GM19328 (cell line): Measurements from ENCODE around the gene LIMA1.
"Not testable (repeated sequence)": the region's sequence is repeated elsewhere in the genome, so short reads cannot be mapped to it uniquely, and the experiment has no call there.

ENCODE experiments used
- ATAC-seq: cut with Tn5 transposase; IDR thresholded peaks from one replicate; pipeline ENCODE4 v1.9.1; 2021; ENCODE audit warnings: mild to moderate bottlenecking, moderate library complexity; ENCODE audit not compliant: unreplicated experiment

Gene LIMA1

DNA sequence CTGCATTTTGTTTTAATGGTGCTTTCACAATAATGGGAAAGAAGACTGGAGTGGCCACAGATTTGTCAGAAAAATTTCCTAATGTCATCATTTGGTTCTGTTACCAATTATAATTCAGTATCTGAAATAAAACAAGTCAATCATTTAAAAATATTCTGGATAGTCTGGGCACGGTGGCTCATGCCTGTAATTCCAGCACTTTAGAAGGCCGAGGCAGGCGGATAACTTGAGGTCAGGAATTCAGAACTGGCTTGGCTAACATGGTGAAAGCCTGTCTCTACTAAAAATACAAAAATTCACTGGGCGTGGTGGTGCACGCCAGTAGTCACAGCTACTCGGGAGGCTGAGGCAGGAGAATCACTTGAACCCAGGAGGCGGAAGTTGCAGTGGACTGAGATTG is 4.0 kb upstream of the LIMA1 start:
- no peak for ATAC-seq

DNA sequence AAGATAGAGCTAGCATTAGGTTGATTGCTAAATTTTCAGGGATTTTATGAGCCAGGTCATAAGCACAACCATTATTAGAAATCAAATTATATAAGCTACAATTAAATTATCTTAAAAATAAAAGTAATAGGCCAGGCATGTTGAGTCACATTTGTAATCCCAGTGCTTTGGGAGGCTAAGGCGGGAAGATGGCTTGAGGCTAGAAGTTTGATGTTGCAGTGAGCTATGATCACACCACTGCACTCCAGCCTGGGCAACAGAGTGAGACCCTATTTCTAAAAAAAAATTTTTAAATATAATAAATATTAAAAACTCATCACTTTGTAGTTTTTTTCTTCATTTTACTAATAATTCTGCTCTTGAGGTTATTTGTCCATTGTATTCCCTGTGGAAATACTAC is 1.9 kb upstream of the LIMA1 start:
- no peak for ATAC-seq

DNA sequence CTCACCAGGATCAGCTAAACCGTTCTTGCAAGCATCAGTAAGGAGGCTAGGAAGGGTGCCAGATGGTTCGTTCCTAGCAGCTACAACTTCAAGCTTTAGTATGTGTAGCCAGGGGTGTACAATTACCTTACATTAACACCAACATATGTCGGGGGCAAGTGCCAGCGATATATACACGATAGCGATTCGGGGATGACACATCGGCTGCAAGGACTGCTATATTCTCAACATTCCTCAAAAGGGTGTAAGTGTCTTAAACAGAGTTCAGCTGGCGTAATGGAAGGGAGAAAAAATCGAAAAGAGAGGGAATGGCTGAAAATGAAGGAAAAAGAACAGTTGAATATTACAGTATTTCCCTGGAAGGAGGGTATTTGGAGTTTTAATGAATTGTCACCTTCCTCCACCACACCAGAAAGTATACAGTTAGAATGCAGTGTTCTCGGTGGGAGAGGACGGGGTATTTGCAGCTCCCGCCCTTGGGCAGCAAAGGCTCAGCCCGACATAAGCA is 545 bp downstream of the LIMA1 start:
- no peak for ATAC-seq

DNA sequence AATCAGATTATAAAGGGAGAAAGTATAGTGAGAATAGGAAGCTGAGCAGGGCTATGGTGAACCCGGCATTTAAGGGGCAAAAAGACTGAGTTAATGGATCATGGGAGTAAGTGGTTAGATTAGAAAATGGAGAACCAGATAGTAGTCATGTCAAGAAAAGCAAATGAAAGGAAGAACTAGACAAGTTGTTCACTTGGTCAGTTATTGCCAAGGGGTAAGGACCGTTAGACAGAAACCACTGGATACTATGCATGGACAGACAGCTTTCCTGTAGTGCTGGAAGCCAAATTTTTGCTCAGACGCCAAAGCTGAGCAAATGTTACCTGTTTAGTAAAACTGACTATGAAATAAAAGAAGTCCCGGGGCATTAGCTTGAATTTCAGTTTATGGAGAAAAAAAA is 3.8 kb downstream of the LIMA1 start:
- no peak for ATAC-seq

DNA sequence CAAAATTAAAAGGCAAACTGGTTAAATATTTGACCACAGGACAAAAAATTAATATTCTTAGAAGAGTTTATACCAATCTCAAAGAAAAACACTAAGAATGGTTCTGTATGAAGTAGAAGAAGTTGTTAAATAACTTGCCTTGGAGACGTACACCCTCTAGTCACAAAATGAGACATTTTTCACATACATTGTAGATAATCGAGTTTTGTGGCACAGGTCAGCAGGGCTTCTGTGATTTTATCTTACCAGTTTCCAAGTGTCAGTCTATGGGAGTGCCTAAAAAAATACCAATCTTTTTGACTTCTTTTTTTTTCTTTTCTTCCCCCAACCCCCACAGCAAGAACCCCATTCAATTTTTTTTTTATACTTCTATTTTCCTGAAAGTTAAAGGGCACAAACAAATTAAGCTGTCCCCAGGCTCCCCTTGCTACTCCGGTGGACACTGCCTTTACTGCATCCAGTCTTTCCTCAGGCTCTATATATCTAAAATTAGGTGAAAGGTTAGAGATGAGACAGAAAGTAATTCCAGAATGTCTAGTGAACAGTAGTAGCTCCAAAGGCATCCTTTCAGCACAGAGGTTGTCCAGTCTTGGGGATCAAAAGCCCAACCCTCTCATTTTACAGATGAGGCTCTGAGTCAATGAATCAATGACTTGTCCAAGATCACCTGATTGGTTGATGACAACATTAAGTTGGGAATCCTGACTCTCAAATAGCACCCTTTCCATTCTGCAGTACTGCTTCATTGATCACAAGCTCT is 6.2 kb downstream of the LIMA1 start:
- no peak for ATAC-seq

DNA sequence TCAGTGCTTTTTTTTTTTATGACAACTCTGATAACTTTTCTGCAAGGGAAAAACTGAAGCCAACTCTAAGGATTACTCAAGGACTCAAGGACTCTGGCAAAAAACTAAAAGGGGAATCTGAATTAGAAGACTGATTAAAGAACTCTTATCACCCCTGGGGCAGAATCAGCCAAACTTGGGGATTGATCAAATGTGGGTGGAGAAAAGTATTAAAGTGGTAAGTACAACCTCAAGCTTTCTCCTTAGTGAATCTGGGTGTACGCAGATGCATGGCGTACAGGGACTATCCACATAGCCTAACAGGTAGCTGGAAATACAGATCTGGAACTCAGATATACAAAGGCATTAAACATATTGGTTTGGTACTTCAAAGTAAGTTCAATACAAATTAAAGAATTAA is 7.3 kb downstream of the LIMA1 start:
- no peak for ATAC-seq

DNA sequence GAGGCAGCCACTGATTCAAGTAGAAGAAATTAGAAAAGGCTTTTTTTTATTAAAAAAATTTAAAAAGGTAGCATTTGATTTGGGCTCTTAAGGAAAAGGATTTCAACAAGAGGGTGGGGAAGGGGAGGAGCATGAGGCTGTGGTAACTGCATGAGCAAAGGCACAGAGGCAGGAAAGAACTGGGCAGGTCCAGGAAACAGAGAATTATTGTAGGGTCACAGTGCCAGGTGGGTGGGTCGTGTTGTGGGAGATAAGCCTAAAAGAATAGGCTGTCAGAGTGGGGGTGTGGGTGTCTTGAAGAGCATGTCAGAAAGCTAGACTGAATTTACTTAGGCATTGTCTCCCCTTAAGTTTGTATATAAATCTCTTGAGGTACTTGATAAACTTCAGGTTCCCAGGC is 7.8 kb downstream of the LIMA1 start:
- no peak for ATAC-seq

DNA sequence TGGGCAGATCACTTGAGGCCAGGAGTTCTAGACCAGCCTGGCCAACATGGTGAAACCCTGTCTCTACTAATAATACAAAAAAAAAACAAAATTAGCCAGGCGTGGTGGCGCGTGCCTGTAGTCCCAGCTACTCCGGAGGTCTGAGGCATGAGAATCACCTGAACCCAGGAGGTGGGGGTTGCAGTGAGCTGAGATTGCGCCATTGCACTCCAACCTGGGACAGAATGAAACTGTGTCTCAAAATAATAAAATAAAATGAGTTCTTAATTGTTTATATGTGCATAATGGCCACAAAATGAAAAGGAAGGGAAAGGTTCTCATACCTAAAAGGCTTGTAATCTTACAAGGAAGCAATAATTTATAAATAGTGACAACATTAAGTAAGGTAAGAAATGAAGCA is 8.2 kb downstream of the LIMA1 start:
- not testable (repeated sequence) for ATAC-seq

DNA sequence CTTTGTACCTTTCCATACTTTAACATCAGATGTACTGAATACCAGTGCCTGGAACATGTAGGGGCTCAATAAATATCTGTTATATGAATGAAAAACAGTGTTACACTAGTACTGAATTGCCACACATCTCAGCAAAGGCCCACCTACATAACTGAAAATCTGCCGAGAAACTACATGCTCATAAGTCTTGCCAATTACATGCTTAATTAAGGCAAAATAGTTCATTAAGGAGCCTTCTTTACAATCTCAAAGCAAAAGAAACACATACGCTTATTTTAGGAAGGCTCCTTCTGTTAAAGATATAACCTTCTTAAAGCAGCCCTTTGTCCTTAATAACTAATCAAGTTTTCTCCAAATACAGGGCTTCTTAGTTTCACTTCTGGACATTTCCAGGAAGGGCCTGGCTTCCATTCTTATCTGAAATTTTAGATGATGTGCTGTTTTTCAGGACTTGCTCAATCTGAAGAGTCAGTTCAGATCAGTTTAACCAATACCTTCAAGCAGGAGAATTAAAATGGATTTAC is 11.5 kb downstream of the LIMA1 start:
- ATAC-seq: no peak

DNA sequence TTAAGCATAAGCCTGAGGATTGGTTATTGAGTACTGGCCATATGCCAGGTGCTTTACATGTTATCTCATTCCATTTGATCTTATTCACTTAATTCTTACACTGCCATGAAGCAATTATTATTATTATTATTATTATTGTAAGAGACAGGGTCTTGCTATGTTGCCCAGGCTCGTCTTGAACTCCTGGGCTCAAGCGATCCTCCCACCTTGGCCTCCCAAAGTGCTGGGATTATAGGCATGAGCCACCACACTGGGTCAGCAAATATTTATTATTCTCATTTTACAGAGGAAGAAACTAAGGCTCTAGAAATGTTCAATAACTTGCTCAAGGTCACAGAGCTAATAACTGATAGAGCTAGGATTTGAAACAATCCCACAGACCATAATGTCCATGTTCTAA is 14.8 kb downstream of the LIMA1 start:
- no peak for ATAC-seq

DNA sequence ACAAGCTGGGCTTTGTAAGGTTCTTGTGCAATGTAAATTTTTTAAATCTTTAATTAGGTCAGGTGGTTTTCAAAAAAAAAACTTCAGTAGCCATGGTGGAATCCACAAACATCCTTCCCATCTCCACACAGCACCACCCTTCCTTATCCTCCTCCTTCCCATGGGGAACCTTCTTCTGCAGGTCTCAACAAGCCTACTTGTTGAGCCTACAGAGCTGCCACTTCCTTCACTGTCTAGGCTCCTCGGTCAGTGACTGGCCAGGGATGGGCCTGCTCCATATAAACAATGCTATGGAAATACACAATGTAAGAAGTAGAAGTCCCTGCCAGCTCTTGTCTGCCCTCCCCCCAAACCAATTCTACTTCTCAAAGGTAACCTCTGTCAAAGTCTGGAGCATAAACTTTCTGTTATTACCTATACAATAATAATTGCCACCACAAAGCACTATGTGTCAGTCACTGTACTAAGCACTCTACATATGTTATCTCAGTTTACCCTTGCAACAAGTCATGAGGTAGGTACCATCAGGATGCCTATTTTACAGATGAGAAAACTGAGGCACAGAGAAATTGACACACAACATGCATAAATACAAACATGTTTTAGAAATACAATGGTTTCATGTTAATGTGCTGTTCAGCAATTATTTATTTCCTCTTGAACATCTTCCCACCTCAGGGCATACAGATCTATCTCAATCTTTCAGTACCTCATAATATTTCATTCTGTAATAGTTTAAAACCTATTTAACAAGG is 17.4 kb downstream of the LIMA1 start:
- no peak for ATAC-seq

DNA sequence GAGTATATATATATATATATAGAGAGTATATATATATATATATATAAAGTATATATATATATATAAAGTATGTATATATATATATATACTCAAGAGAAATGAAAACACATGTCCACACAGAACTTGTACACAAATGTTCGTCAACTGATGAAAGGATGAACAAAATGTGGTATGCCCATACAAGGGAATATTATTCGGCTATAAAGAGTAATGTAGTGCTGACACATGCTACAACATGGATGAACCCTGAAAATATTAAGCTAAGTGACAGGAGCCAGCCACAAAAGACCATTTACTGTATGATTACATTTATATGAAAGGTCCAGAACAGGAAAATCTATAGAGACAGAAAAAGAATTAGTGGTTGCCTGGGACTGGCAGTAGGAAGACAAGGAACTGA is 19.5 kb downstream of the LIMA1 start:
- ATAC-seq: no peak

DNA sequence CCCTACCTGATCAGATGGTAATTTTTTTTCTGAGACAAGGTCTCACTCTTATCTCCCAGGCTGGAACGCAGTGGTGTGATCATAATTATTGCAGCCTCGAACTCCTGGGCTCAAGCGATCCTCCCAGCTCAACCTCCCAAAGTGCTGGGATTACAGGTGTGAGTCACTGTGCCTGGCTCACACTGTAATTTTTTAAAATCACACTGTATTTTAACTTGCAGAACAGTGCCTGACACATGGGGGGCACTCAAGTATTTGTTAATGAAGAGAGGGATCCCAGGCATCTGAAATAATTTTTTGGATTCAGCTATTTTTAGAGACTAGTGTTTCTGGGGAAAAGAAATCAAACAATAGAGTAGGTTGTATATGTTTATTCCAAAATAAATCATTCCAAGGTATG is 21.7 kb downstream of the LIMA1 start:
- ATAC-seq: no peak

DNA sequence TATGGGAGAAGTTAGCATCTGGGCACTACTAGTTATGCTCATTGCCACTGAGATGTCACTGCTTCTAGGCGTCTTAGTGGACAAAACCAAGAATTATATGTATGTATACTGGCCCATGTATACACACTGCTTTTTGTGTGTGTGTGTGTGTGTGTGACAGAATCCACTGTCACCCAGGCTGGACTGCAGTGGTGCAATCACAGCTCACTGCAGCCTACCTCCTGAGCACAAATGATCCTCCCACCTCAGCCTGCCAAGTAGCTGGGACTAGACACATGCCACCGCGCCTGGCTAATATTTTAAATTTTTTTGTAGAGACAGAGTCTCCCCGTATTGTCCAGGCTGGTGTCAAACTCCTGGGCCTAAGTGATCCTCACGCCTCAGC is 25.2 kb downstream of the LIMA1 start:
- no peak for ATAC-seq

DNA sequence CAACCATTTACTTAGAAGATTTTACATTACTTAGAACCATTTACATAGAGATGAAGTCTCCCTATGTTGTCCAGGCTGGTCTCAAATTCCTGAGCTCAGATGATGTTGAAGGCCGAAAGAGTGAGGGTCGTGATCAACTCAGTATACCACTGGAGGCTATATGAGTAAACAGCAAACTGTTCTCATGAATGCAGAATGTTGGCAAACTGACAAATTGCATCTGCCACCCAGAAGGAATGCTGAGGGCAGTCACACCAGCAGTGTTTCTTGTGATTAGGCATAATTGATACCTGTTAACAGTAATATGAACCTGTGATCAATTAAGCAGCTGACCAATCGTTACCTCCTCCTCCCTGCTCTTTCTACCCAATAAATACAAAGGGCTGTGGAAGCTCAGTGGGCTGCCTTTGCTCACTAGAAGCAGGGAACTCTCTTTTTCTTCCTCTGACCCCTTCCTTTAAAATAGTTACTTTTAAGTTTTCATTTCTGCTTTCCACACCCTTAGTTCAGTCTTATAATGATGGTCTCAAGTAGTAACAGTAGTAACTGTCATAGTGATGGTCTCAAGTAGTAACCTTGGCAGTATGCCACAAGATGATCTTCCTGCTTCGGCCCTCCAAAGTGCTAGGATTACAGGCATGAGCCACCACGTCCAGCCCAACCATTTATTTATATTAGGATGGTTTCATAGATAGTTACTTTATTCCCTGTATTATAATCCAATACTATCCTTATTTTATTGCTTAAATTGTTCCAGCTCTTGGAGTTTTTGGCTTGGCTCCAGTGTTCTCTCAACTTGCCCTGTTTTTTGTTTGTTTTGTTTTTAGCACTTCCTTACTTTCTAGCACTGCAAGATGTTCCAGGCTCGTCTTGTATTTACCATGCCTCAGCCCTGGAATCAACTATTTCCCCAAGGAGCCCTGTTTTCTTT is 25.8 kb downstream of the LIMA1 start:
- ATAC-seq: no peak

DNA sequence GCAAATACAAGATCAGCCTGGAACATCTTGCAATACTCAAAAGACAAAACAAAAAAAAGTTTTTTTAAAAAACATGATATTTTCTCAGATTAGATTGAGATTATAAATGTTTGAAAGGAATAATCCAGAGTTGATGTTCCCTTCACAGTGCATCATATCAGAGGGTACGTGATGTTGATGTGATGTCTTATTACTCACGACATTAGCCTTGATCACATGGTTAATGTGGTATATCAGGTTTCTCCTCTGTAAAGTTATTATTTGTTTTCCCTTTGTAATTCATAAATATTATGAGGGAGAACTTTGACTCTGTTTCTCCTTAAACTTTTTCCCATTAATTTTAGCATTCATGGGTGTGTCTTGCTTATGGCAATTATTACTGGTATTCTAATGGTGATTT is 26.6 kb downstream of the LIMA1 start:
- ATAC-seq: no peak

DNA sequence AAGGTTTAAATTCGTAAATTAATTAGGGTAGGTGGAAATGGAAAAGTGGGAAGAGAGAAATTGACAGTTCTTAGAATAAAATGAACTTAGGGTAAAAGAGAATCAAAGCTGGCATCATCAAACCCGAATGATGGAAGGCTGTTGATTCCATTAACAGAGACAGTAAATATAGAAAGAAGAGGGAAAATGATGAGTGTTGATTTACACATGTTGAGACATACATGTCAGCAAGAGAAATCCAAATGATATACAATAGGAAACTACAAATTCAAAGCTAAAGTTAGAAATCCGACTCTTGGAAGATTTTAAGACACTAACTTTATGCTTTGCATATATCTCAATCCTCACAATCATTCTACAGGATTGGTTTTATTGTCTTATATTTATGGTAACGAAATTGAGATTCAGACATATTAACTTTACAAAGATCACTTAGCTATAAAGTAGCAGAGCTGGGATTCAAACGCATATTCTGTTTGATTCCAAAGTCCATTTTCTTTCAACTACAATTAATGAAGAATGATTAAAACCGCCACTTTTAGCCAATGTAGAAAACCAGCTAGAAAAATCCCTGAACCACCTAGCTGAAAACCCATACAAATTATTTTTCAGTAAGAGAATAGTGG is 30.2 kb downstream of the LIMA1 start:
- ATAC-seq: no peak

DNA sequence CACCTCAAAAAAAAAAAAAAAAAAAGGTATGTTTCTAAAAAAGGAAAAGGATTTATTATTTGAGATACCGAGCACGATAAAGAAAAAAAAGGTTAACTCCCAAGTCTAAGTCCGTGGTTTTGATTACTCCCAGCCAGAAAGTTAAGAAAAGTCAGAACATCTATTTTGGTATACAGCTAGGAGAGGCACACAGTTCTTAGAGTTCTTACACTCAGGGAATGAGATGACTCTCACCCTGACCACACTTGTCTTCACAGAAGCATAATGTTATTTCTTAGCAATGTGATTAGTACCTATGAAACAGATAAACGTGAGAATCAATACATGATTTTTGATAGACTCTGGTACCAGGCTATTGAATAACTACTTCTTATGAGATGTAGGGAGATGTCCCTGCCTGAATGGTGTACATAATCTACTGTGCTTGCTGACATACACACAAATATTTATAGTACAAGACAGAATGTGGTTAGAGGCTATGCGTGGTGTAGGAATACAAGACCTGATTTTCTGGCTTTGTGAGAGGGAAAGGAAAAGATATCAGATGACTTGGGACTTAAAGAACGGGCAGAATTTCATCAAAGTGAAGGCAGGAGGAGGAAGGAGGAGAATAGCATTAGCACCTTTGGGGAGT is 31.6 kb downstream of the LIMA1 start:
- ATAC-seq: no peak

DNA sequence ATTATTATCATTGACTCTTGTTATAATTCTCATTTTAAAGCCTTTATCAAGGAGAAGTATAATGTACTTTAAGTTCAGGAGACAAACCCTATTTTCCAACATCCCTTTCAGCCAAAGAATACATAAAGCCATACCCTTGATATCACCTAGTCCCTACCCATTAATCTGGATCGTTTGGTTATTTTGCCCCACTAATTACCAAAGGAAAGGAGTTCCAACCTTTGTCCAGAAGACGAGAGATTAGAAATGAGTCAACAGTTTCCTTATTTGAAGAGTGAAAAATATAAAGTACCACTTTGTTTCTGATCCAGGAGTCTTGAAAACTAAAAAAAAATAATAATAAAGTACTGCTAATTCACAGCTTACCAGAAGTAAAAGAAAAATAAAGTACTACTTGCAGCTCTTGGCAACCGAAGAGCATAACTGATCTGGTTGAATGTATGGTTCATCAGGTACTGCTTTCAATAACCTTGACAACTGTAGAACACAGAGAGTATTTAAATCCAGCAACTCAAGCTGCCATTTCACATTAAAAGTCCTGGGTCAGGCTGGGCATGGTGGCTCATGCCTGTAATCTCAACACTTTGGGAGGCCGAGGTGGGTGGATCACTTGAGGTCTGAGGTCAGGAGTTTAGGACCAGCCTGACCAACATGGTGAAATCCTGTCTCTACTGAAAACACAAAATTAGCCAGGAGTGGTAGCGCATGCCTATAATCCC is 33.7 kb downstream of the LIMA1 start:
- ATAC-seq: no peak

DNA sequence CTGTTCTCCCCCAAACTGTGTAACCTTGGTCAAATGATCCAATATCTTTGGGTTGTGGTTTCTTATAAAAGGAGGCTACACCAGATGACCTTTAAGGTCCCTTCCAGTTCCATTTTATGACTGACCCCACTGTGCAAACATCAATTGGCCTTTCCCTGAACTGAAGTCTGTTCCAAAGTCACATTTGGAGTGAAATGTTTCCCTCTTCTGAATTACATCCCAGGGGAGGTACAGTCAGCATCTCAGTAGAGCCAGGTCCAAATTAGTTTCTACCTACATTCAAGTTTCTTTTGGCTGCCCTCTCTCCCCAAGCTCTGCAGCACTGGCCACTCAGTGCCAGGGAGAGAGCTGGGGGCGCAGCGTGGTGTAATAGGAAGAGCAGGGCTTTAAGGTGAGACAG is 34.4 kb downstream of the LIMA1 start:
- no peak for ATAC-seq
